ENCODE results near the gene ZBED6. TPM values are rescaled to one million over a fixed set of nuclear protein-coding genes. Genes with fewer than 3 reads are reported as not detected.

The ZBED6 gene
- total and polyA plus RNA-seq, 2 donors (not counting 3 experiments of a cell fraction or from before 2014, with no cell fraction given): 6.4 to 38.9 TPM

DNA sequence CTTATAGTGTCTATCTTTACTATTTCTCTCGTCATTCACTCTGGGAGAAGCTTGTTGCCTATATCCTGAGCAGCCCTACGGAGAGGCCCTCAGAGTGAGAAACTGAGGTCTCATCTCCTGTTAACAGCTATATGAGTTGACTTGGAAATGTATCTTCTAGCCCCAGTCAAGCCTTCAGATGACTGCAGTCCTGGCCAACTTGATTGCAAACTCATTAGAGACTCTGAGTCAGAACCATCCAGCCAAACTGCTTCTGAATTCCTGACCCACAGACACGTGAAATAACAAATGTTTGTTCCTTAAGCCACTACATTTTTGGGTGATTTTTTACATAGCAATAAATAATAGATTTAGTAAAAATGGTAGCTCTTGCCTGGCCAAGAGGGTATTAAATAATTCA is 3.9 kb upstream of the ZBED6 start:
- POLR2A ChIA-PET: no interaction called here
- CTCF ChIA-PET: interaction anchor here (1.3 kb wide), 1 partner anchor 90 kb away, joined by 5 read pairs; no protein-coding TSS in a partner anchor

More for the DNA sequence above, 3.9 kb upstream of the ZBED6 start:
- DNase-seq (ENCODE audit: low read depth, low spot score): no peak
- Histone ChIP-seq H3K27me3 (ENCODE audit: control insufficient read depth in 2 of 2, insufficient read depth in 2 of 2, low read length in 2 of 2) (no peaks in the 10 kb centered on the region), H3K79me2 (ENCODE audit: control insufficient read depth, insufficient read depth, low read length) (peaks cover 6% of the 10 kb centered on the region), H2AFZ (ENCODE audit: low read depth, low read length) (no peak overlapping the region), H4K20me1 (replicated peaks; ENCODE audit: control insufficient read depth, extremely low read depth, insufficient read depth, low read length) (no peaks in the 10 kb centered on the region), H3K9me3 (replicated peaks; ENCODE audit: control insufficient read depth, insufficient read depth, low read length) (no peaks in the 10 kb centered on the region), H3K27ac (ENCODE audit: insufficient read depth, low read depth, low read length) (no peak overlapping the region), H3K4me2 (ENCODE audit: insufficient read depth, low read length) (no peak overlapping the region), H3K4me3 (replicated peaks in 1 of 3; ENCODE audit: insufficient read depth in 1 of 3, low read depth in 1 of 3, low read length in 3 of 3) (no peak overlapping the region), H3K36me3 (ENCODE audit: control insufficient read depth in 2 of 2, extremely low read depth in 1 of 2, insufficient read depth in 2 of 2, low read length in 2 of 2) (no peaks in the 10 kb centered on the region), H3K9ac (replicated peaks; ENCODE audit: extremely low read depth, insufficient read depth, low read length) (no peak overlapping the region), H3K4me1 (ENCODE audit: control insufficient read depth, extremely low read depth, insufficient read depth, low read length) (peaks cover 7% of the 10 kb centered on the region), H3K9me1 (replicated peaks; ENCODE audit: control insufficient read depth, extremely low read depth, insufficient read depth, low read length) (no peaks in the 10 kb centered on the region)
- intact Hi-C loops (cut with micrococcal nuclease) (no loop called here), dilution Hi-C loops (cut with MboI; ENCODE audit: extremely low pct_ligation_motif_present, low sequenced_read_pairs) (no loop called here)
- no peak for FAIRE-seq
- TF ChIP-seq GATA2 (IDR thresholded peaks at IDR 0.05; ENCODE audit: insufficient read depth, insufficient read length, low read depth, low read length): no peak
- TF ChIP-seq JUN (IDR thresholded peaks at IDR 0.05; ENCODE audit: borderline replicate concordance, insufficient read depth, insufficient read length, low read depth): no peak
- TF ChIP-seq POLR2AphosphoS5 (IDR thresholded peaks at IDR 0.05; ENCODE audit: insufficient read depth, low read depth, low read length): no peak
- TF ChIP-seq CTCF (IDR thresholded peaks at IDR 0.05; ENCODE audit: extremely low read depth in 1 of 2, insufficient read depth in 1 of 2, low read depth in 1 of 2, low read length in 2 of 2): no peak
- TF ChIP-seq EZH2 (IDR thresholded peaks at IDR 0.05; ENCODE audit: borderline replicate concordance, low read depth, low read length, severe bottlenecking): no peak
- TF ChIP-seq FOS (IDR thresholded peaks at IDR 0.05; ENCODE audit: borderline replicate concordance, insufficient read depth, low read length): no peak
- TF ChIP-seq POLR2A (IDR thresholded peaks at IDR 0.05; ENCODE audit: low read depth, low read length): no peak
- no peak for TF ChIP-seq MYC (IDR thresholded peaks at IDR 0.05; ENCODE audit: low read depth, low read length)
- TF ChIP-seq, protein P1, sequence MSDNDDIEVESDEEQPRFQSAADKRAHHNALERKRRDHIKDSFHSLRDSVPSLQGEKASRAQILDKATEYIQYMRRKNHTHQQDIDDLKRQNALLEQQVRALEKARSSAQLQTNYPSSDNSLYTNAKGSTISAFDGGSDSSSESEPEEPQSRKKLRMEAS (IDR thresholded peaks at IDR 0.05; ENCODE audit: insufficient read depth, insufficient read length): no peak
- no TSS peak for BruUV-seq (replicated peaks)
